Upper lobe of right lung (tissue), 1 donor: Measurements from ENCODE around the gene CLPTM1L. TPM values are rescaled to one million over a fixed set of nuclear protein-coding genes. Genes with fewer than 3 reads are reported as not detected.
"Not testable (repeated sequence)": the region's sequence is repeated elsewhere in the genome, so short reads cannot be mapped to it uniquely, and the experiment has no call there.

Source experiments
- ATAC-seq: fragments of 200-7000 bp; cut with Tn5 transposase; one replicate; pipeline ENCODE4 v1.9.1; 2020; ENCODE audit warnings: mild to moderate bottlenecking, moderate library complexity
- DNase-seq: peaks from one replicate; pipeline ENCODE4 v3.0.0-alpha.2; 2020
- H3K27ac ChIP-seq: fragments of 200-600 bp; one replicate; pipeline ENCODE4 v1.8.0; 2022
- H3K27me3 ChIP-seq: fragments of 200-600 bp; one replicate; pipeline ENCODE4 v1.8.0; 2022; ENCODE audit warnings: mild to moderate bottlenecking
- H3K36me3 ChIP-seq: fragments of 200-600 bp; one replicate; pipeline ENCODE4 v1.8.0; 2022
- H3K4me1 ChIP-seq: fragments of 200-600 bp; one replicate; pipeline ENCODE4 v1.8.0; 2022
- H3K4me3 ChIP-seq: fragments of 200-600 bp; one replicate; pipeline ENCODE4 v1.8.0; 2022; ENCODE audit warnings: mild to moderate bottlenecking
- H3K9me3 ChIP-seq: fragments of 200-600 bp; one replicate; pipeline ENCODE4 v1.8.0; 2022
- CTCF ChIP-seq: fragments of 200-600 bp; IDR thresholded peaks from one replicate; pipeline ENCODE4 v1.8.0; 2022; ENCODE audit warnings: antibody characterized with exemption
- intact Hi-C: fragments of 100-400 bp; cut with DNase I; formaldehyde crosslinking; loops from one replicate; pipeline ENCODE4 v1.11.0; 2022
- total RNA-seq: library from RNA; stranded (reverse); fragmentation: NEBNext Ultra II Directional; extraction: Animal tissue kit (Norgen Biotek cat#: 25700); gene quantifications from one replicate; pipeline ENCODE4 v1.2.1, GENCODE V29; 2021
- donor health status: DM: no; HTN: yes; CAD: no; lungs with severe emphysema.

Gene CLPTM1L
- total RNA-seq, 1 donor from 2014 or later: 153 TPM

- no peak for TF ChIP-seq CTCF
- intact Hi-C loops: no loop called here
- H3K27me3 ChIP-seq: peaks cover 48% of the 10 kb centered on the region
- H3K4me3 ChIP-seq: no peak overlapping the region
- no peaks in the 10 kb centered on the region for H3K36me3 ChIP-seq
- H3K4me1 ChIP-seq: no peaks in the 10 kb centered on the region
- DNase-seq (no peak), ATAC-seq (no peak)
- H3K27ac ChIP-seq: no peak overlapping the region
- H3K9me3 ChIP-seq: no peaks in the 10 kb centered on the region
Observed at GRCh38 chr5:1362242-1363015, 17.5 kb upstream of the CLPTM1L start.

- Histone ChIP-seq H3K27me3 (peaks cover 57% of the 10 kb centered on the region), H3K27ac (no peak overlapping the region), H3K36me3 (no peaks in the 10 kb centered on the region), H3K4me1 (no peaks in the 10 kb centered on the region), H3K4me3 (no peak overlapping the region), H3K9me3 (no peaks in the 10 kb centered on the region)
- intact Hi-C loops: no loop called here
- TF ChIP-seq CTCF: no peak
- no peak for ATAC-seq
- DNase-seq: no peak
Observed at GRCh38 chr5:1360861-1361260, 16.0 kb upstream of the CLPTM1L start.

GRCh38 chr5:1360367-1360766 lies 15.5 kb upstream of the CLPTM1L start:
- intact Hi-C loops, H3K9me3 ChIP-seq, H3K4me1 ChIP-seq, DNase-seq, ATAC-seq, H3K4me3 ChIP-seq, H3K27ac ChIP-seq, H3K36me3 ChIP-seq: not testable (repeated sequence)
- H3K27me3 ChIP-seq: peaks cover 57% of the 10 kb centered on the region

GRCh38 chr5:1359713-1360112 lies 14.8 kb upstream of the CLPTM1L start:
- H3K36me3 ChIP-seq: no peaks in the 10 kb centered on the region
- intact Hi-C loops: no loop called here
- no peaks in the 10 kb centered on the region for H3K4me1 ChIP-seq
- H3K27me3 ChIP-seq: peaks cover 57% of the 10 kb centered on the region
- H3K27ac ChIP-seq: no peak overlapping the region
- no peak overlapping the region for H3K4me3 ChIP-seq
- no peaks in the 10 kb centered on the region for H3K9me3 ChIP-seq
- ATAC-seq: no peak
- TF ChIP-seq CTCF: no peak
- no peak for DNase-seq

- Histone ChIP-seq H3K4me3 (no peak overlapping the region), H3K4me1 (no peaks in the 10 kb centered on the region), H3K27me3 (peaks cover 56% of the 10 kb centered on the region), H3K36me3 (no peaks in the 10 kb centered on the region), H3K27ac (no peak overlapping the region), H3K9me3 (no peaks in the 10 kb centered on the region)
- ATAC-seq (peak; percentile 30), DNase-seq (no peak)
- intact Hi-C loops: no loop called here
- TF ChIP-seq CTCF: no peak
Observed at GRCh38 chr5:1359031-1359645, 14.2 kb upstream of the CLPTM1L start.

- intact Hi-C loops: no loop called here
- TF ChIP-seq CTCF: no peak
- peak; percentile 6 for ATAC-seq
- no peak for DNase-seq
- Histone ChIP-seq H3K27ac (no peak overlapping the region), H3K27me3 (peaks cover 51% of the 10 kb centered on the region), H3K9me3 (no peaks in the 10 kb centered on the region), H3K4me3 (no peak overlapping the region), H3K36me3 (no peaks in the 10 kb centered on the region), H3K4me1 (no peaks in the 10 kb centered on the region)
Observed at GRCh38 chr5:1358726-1359025, 13.8 kb upstream of the CLPTM1L start.
